Raji (cell line): ENCODE data around the gene BOC.

Source experiments
- POLR2A ChIP-seq: IDR thresholded peaks from 2 replicates; pipeline ENCODE4 v1.6.1; 2011; ENCODE audit warnings: low read depth, low read length, control low read depth; ENCODE audit not compliant: insufficient read depth

BOC gene

GRCh38 chr3:113183748-113184661, 27.4 kb upstream of the BOC start:
- TF ChIP-seq POLR2A: no peak

- TF ChIP-seq POLR2A: no peak
Measured at GRCh38 chr3:113185194-113185835, 26.0 kb upstream of the BOC start.

- TF ChIP-seq POLR2A: no peak
Measured at GRCh38 chr3:113186566-113186965, 24.8 kb upstream of the BOC start.

- no peak for TF ChIP-seq POLR2A
Measured at GRCh38 chr3:113193288-113193687, 18.1 kb upstream of the BOC start.

GRCh38 chr3:113193719-113194118, 17.6 kb upstream of the BOC start:
- TF ChIP-seq POLR2A: no peak

GRCh38 chr3:113194823-113195401, 16.4 kb upstream of the BOC start:
- no peak for TF ChIP-seq POLR2A

- no peak for TF ChIP-seq POLR2A
Measured at GRCh38 chr3:113200351-113200750, 11.0 kb upstream of the BOC start.

GRCh38 chr3:113200946-113201345, 10.4 kb upstream of the BOC start:
- no peak for TF ChIP-seq POLR2A

- no peak for TF ChIP-seq POLR2A
Measured at GRCh38 chr3:113204371-113204770, 7.0 kb upstream of the BOC start.

GRCh38 chr3:113205481-113205880, 5.9 kb upstream of the BOC start:
- TF ChIP-seq POLR2A: no peak

GRCh38 chr3:113210604-113211329, 590 bp upstream of the BOC start:
- no peak for TF ChIP-seq POLR2A

- no peak for TF ChIP-seq POLR2A
Measured at GRCh38 chr3:113212150-113212843, 940 bp downstream of the BOC start.

- no peak for TF ChIP-seq POLR2A
Measured at GRCh38 chr3:113212844-113213375, 1.6 kb downstream of the BOC start.

GRCh38 chr3:113213896-113214587, 2.7 kb downstream of the BOC start:
- TF ChIP-seq POLR2A: no peak
